HG03571 (cell line): ENCODE measurements around the gene VGLL2.

ENCODE experiments used
- ATAC-seq: cut with Tn5 transposase; IDR thresholded peaks from one replicate; pipeline ENCODE4 v1.9.1; 2021; ENCODE audit not compliant: unreplicated experiment

Gene VGLL2

GRCh38 chr6:117311726-117312125 is 46.4 kb downstream of the VGLL2 start:
- ATAC-seq: no peak

- no peak for ATAC-seq
Measured at GRCh38 chr6:117317261-117317660, 51.9 kb downstream of the VGLL2 start.
